HepG2 (cell line): ENCODE measurements around the gene FURIN. TPM values are rescaled to one million over a fixed set of nuclear protein-coding genes. Genes with fewer than 3 reads are reported as not detected.
A peak's percentile ranks its signal among the peaks of the same experiment; 100 is the strongest.

Experiments
- DDIT3 ChIP-seq: sonication (generic); formaldehyde crosslinking; IDR thresholded peaks from 2 replicates; pipeline ENCODE4 v1.4.0; 2020; ENCODE audit warnings: mild to moderate bottlenecking, missing genetic modification reagents
- DMTF1 ChIP-seq: sonication (generic); formaldehyde crosslinking; IDR thresholded peaks from 2 replicates; pipeline ENCODE4 v1.4.0; 2020; ENCODE audit warnings: mild to moderate bottlenecking, missing genetic modification reagents
- DPF2 ChIP-seq: sonication (generic); formaldehyde crosslinking; IDR thresholded peaks from 2 replicates; pipeline ENCODE4 v1.4.0; 2020; ENCODE audit warnings: mild to moderate bottlenecking, low read depth, missing genetic modification reagents, borderline replicate concordance
- FOXP4 ChIP-seq: sonication (generic); formaldehyde crosslinking; IDR thresholded peaks from 2 replicates; pipeline ENCODE4 v1.4.0; 2020; ENCODE audit warnings: missing genetic modification reagents
- GABPB1 ChIP-seq: IDR thresholded peaks from 2 replicates; pipeline ENCODE4 v1.6.1; 2016; ENCODE audit warnings: mild to moderate bottlenecking, missing genetic modification reagents, moderate library complexity, missing compliant biosample characterization
- MAZ ChIP-seq, 2 experiments: sonication (generic) in 1 of 2; formaldehyde crosslinking in 1 of 2; IDR thresholded peaks; 2 replicates each; pipeline versions ENCODE4 v1.5.0 to v1.6.1; 2012 to 2020; ENCODE audit warnings: low read depth in 2 of 2, mild to moderate bottlenecking in 2 of 2, borderline replicate concordance in 1 of 2, improper control_type of control experiment in 1 of 2, low read length in 1 of 2, missing genetic modification reagents in 1 of 2, moderate library complexity in 1 of 2
- MLLT10 ChIP-seq: sonication (generic); formaldehyde crosslinking; IDR thresholded peaks from 2 replicates; pipeline ENCODE4 v1.4.0; 2020; ENCODE audit warnings: missing genetic modification reagents
- MXI1 ChIP-seq: IDR thresholded peaks from 3 replicates; pipeline ENCODE4 v1.6.1; 2012; ENCODE audit warnings: low read depth, low read length, inconsistent platforms, borderline replicate concordance
- MYPOP ChIP-seq: sonication (generic); formaldehyde crosslinking; IDR thresholded peaks from 2 replicates; pipeline ENCODE4 v1.8.1; 2023; ENCODE audit warnings: mild to moderate bottlenecking, moderate library complexity, missing genetic modification reagents
- RARG ChIP-seq: sonication (generic); formaldehyde crosslinking; IDR thresholded peaks from 2 replicates; pipeline ENCODE4 v1.4.0; 2020; ENCODE audit warnings: low read depth, mild to moderate bottlenecking, missing genetic modification reagents
- RNF219 ChIP-seq: sonication (generic); formaldehyde crosslinking; IDR thresholded peaks from 2 replicates; pipeline ENCODE4 v1.5.0; 2020; ENCODE audit warnings: mild to moderate bottlenecking, missing genetic modification reagents
- ZFP1 ChIP-seq: IDR thresholded peaks from 2 replicates; pipeline ENCODE4 v1.6.1; 2016
- ZNF503 ChIP-seq: sonication (generic); formaldehyde crosslinking; IDR thresholded peaks from 2 replicates; pipeline ENCODE4 v1.4.0; 2020; ENCODE audit warnings: missing genetic modification reagents
- ZNF580 ChIP-seq: IDR thresholded peaks from 2 replicates; pipeline ENCODE4 v1.6.1; 2016; ENCODE audit warnings: low read depth, borderline replicate concordance
- ZSCAN29 ChIP-seq: sonication (generic); formaldehyde crosslinking; conservative IDR thresholded peaks from 2 replicates; pipeline ENCODE4 v1.4.0; 2020; ENCODE audit warnings: mild to moderate bottlenecking, missing genetic modification reagents
- polyA plus RNA-seq, 8 experiments: library from polyadenylated mRNA; depleted of rRNA in 3 of 8; stranded (reverse) in 7 of 8; unstranded in 1 of 8; fragments of >200 nt; fragmentation: Illumina TruSeq in 4 of 8; extraction: Trizol in 4 of 8; gene quantifications; 2 replicates each; pipeline versions ENCODE4 v1.2.1 to v1.2.3, GENCODE V29; 2011 to 2016; ENCODE audit warnings: low read depth in 4 of 8, missing spikeins in 1 of 8, mixed read lengths in 1 of 8; ENCODE audit not compliant: insufficient read depth in 1 of 8
- total RNA-seq, 5 experiments: library from RNA; depleted of rRNA; stranded (reverse); fragments of >200 nt; fragmentation: Illumina TruSeq; extraction: Trizol; gene quantifications; 2 replicates each; pipeline ENCODE4 v1.2.3, GENCODE V29; 2016; ENCODE audit warnings: low read depth in 1 of 5

FURIN gene
- total and polyA plus RNA-seq, 2 of the 13 experiments (the other 11 are each of a cell fraction or from before 2014, with no cell fraction given), result 15.2 to 17.4 TPM

GRCh38 chr15:90902040-90902839 is 33.9 kb downstream of the FURIN start (continued):
- TF ChIP-seq ZNF503 (CRISPR knock-in tag), result no peak
- peak; percentile 98 for TF ChIP-seq MYPOP (CRISPR knock-in tag)
- no peak for TF ChIP-seq MAZ (IDR thresholded peaks at IDR 0.05; ENCODE audit: borderline replicate concordance, low read depth, low read length)
- peak; percentile 71 for TF ChIP-seq MAZ (CRISPR knock-in tag; IDR thresholded peaks at IDR 0.05; ENCODE audit: low read depth)
- peak; percentile 61 for TF ChIP-seq GABPB1 (CRISPR knock-in tag)
- 0 out of 2 replicates have a peak, but pooled peaks have one; percentile 56 for TF ChIP-seq ZFP1 (CRISPR knock-in tag)
- no peak for TF ChIP-seq DDIT3
- TF ChIP-seq ZNF580, result peak; percentile 88; the same call in 1 of the 2 replicates
- TF ChIP-seq DPF2 (CRISPR knock-in tag), result no peak
- no peak for TF ChIP-seq MXI1
- no peak for TF ChIP-seq RNF219
- no peak for TF ChIP-seq RARG (CRISPR knock-in tag)
- no peak for TF ChIP-seq MLLT10 (CRISPR knock-in tag)
- 0 out of 2 replicates have a peak, but pooled peaks have one; percentile 18 for TF ChIP-seq FOXP4 (CRISPR knock-in tag)
- no peak for TF ChIP-seq DMTF1 (CRISPR knock-in tag)
- no peak for TF ChIP-seq ZSCAN29 (CRISPR knock-in tag)
